ENCODE data around the gene THSD8.

DNA sequence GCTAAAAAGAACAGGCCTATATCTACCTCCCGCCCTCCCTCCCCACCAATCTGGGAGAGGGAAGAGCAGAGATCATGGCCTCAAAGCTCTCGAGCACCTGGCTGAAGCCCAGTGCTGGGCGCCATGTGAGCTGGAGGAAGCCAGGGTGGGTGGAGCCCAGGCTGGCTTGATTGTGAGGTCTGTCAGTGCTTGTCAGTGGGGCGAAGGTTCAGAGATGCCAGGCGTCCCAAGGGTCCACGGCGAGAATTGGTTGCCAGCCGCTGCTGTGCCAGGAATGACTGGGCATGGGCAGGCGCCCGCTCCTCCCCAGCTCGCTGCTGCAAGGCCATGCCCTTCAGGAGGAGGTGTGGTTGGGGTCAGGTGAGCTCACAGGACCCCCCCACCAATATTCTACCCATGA, 38.8 kb upstream of the THSD8 start:
- TF ChIP-seq TBP (IDR thresholded peaks at IDR 0.05; ENCODE audit: low read depth, low read length) (no peak), POLR2AphosphoS5 (IDR thresholded peaks at IDR 0.05; ENCODE audit: low read depth, low read length) (no peak), RAD21 (IDR thresholded peaks at IDR 0.05 in 1 of 2, conservative IDR thresholded peaks at IDR 0.05 in 1 of 2; ENCODE audit: low read depth in 2 of 2, low read length in 2 of 2) (no peak), YY1 (IDR thresholded peaks at IDR 0.05; ENCODE audit: low read depth, low read length) (no peak), CEBPB (IDR thresholded peaks at IDR 0.05; ENCODE audit: low read depth, low read length) (no peak), GABPA (IDR thresholded peaks at IDR 0.05; ENCODE audit: borderline replicate concordance, insufficient read depth, low read length) (no peak), EZH2 (IDR thresholded peaks at IDR 0.05; ENCODE audit: low read depth, low read length, severe bottlenecking) (no peak), CHD2 (IDR thresholded peaks at IDR 0.05; ENCODE audit: low read length) (no peak)
- TF ChIP-seq, protein P1, sequence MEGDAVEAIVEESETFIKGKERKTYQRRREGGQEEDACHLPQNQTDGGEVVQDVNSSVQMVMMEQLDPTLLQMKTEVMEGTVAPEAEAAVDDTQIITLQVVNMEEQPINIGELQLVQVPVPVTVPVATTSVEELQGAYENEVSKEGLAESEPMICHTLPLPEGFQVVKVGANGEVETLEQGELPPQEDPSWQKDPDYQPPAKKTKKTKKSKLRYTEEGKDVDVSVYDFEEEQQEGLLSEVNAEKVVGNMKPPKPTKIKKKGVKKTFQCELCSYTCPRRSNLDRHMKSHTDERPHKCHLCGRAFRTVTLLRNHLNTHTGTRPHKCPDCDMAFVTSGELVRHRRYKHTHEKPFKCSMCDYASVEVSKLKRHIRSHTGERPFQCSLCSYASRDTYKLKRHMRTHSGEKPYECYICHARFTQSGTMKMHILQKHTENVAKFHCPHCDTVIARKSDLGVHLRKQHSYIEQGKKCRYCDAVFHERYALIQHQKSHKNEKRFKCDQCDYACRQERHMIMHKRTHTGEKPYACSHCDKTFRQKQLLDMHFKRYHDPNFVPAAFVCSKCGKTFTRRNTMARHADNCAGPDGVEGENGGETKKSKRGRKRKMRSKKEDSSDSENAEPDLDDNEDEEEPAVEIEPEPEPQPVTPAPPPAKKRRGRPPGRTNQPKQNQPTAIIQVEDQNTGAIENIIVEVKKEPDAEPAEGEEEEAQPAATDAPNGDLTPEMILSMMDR (IDR thresholded peaks at IDR 0.05; ENCODE audit: control extremely low read depth in 1 of 3, insufficient read depth in 1 of 3, low read depth in 1 of 3, low read length in 3 of 3) = no peak

All from H1 (cell line).